Measurements from ENCODE around the gene KCNIP4.

DNA sequence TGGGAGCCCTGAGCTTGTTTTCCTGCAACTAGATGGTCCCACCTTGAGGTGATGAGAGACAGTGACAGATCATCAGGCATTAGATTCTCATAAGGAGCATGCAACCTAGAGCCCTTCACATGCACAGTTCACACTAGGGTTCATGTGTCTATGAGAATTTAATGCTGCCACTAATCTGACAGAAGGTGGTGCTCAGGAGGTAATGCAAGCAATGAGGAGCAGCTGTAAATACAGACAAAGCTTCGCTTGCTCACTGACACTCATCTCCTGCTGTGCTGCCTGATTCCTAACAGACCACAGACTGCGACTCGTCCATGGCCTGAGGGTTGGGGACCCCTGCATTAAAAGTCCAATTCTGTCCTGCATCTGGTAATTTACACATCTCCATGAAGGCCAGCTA, 141.6 kb downstream of the KCNIP4 start:
- TF ChIP-seq CTCF (IDR thresholded peaks at IDR 0.05) (no peak), POLR2A (IDR thresholded peaks at IDR 0.05) (no peak)

Measured in heart left ventricle (tissue), 13 donors.